ENCODE results near the gene HLCS. TPM values are rescaled to one million over a fixed set of nuclear protein-coding genes. Genes with fewer than 3 reads are reported as not detected.

Gene HLCS
- total and polyA plus RNA-seq, 2 donors (not counting 1 experiment from before 2014, with no cell fraction given), result 23.1 to 40.0 TPM

GRCh38 chr21:36929622-36930021 lies 36.8 kb downstream of the HLCS start:
- H3K27me3 ChIP-seq (ENCODE audit: control insufficient read depth, insufficient read depth, low read length), result no peaks in the 10 kb centered on the region
- peaks cover 3% of the 10 kb centered on the region for H3K36me3 ChIP-seq (ENCODE audit: control insufficient read depth, insufficient read depth, low read length)
- H3K9ac ChIP-seq (ENCODE audit: insufficient read depth, low read length), result no peak overlapping the region
- H3K4me3 ChIP-seq (replicated peaks in 1 of 4; ENCODE audit: control extremely low read depth in 1 of 4, insufficient read depth in 1 of 4, low read depth in 3 of 4, low read length in 4 of 4), result no peak overlapping the region
- no peaks in the 10 kb centered on the region for H4K20me1 ChIP-seq (ENCODE audit: control insufficient read depth, extremely low read depth, insufficient read depth, low read length)
- no peak overlapping the region for H2AFZ ChIP-seq (ENCODE audit: low read length)
- TF ChIP-seq CTCF (conservative IDR thresholded peaks at IDR 0.05 in 1 of 2, IDR thresholded peaks at IDR 0.05 in 1 of 2; ENCODE audit: low read depth in 1 of 2, low read length in 2 of 2) (peak; percentile 10 to 34), EZH2 (IDR thresholded peaks at IDR 0.05; ENCODE audit: low read length, missing control alignments) (no peak)
- no peak overlapping the region for H3K4me2 ChIP-seq (ENCODE audit: extremely low read depth, insufficient read depth, low read length)
- no peaks in the 10 kb centered on the region for H3K9me3 ChIP-seq (ENCODE audit: control insufficient read depth, insufficient read depth, low read depth, low read length)
- peaks cover 5% of the 10 kb centered on the region for H3K4me1 ChIP-seq (ENCODE audit: control insufficient read depth, extremely low read depth, insufficient read depth, low read length)
- H3K79me2 ChIP-seq (ENCODE audit: control insufficient read depth, insufficient read depth, low read length), result no peaks in the 10 kb centered on the region
- peak in 1 of 2 donors; percentile 17 for DNase-seq (ENCODE audit: low read depth in 2 of 2)
- H3K27ac ChIP-seq (ENCODE audit: insufficient read depth, low read length), result no peak overlapping the region

- TF ChIP-seq CTCF (conservative IDR thresholded peaks at IDR 0.05 in 1 of 2, IDR thresholded peaks at IDR 0.05 in 1 of 2; ENCODE audit: low read depth in 1 of 2, low read length in 2 of 2), result no peak
- no peak for TF ChIP-seq EZH2 (IDR thresholded peaks at IDR 0.05; ENCODE audit: low read length, missing control alignments)
- Histone ChIP-seq H3K36me3 (ENCODE audit: control insufficient read depth, insufficient read depth, low read length) (peaks cover 3% of the 10 kb centered on the region), H3K4me2 (ENCODE audit: extremely low read depth, insufficient read depth, low read length) (no peak overlapping the region), H3K4me1 (ENCODE audit: control insufficient read depth, extremely low read depth, insufficient read depth, low read length) (peaks cover 5% of the 10 kb centered on the region), H3K9ac (ENCODE audit: insufficient read depth, low read length) (no peak overlapping the region), H3K79me2 (ENCODE audit: control insufficient read depth, insufficient read depth, low read length) (no peaks in the 10 kb centered on the region), H4K20me1 (ENCODE audit: control insufficient read depth, extremely low read depth, insufficient read depth, low read length) (no peaks in the 10 kb centered on the region), H2AFZ (ENCODE audit: low read length) (no peak overlapping the region), H3K27me3 (ENCODE audit: control insufficient read depth, insufficient read depth, low read length) (no peaks in the 10 kb centered on the region), H3K9me3 (ENCODE audit: control insufficient read depth, insufficient read depth, low read depth, low read length) (no peaks in the 10 kb centered on the region), H3K4me3 (replicated peaks in 1 of 4; ENCODE audit: control extremely low read depth in 1 of 4, insufficient read depth in 1 of 4, low read depth in 3 of 4, low read length in 4 of 4) (no peak overlapping the region), H3K27ac (ENCODE audit: insufficient read depth, low read length) (no peak overlapping the region)
- no peak for DNase-seq (ENCODE audit: low read depth in 2 of 2)
These were observed 37.5 kb downstream of the HLCS start for GRCh38 chr21:36928960-36929359.

GRCh38 chr21:36927719-36928117 lies 38.8 kb downstream of the HLCS start:
- no peaks in the 10 kb centered on the region for H3K27me3 ChIP-seq (ENCODE audit: control insufficient read depth, insufficient read depth, low read length)
- H4K20me1 ChIP-seq (ENCODE audit: control insufficient read depth, extremely low read depth, insufficient read depth, low read length), result no peaks in the 10 kb centered on the region
- H3K4me2 ChIP-seq (ENCODE audit: extremely low read depth, insufficient read depth, low read length), result no peak overlapping the region
- no peak overlapping the region for H3K9ac ChIP-seq (ENCODE audit: insufficient read depth, low read length)
- H3K27ac ChIP-seq (ENCODE audit: insufficient read depth, low read length), result no peak overlapping the region
- peaks cover 5% of the 10 kb centered on the region for H3K4me1 ChIP-seq (ENCODE audit: control insufficient read depth, extremely low read depth, insufficient read depth, low read length)
- no peak overlapping the region for H3K4me3 ChIP-seq (replicated peaks in 1 of 4; ENCODE audit: control extremely low read depth in 1 of 4, insufficient read depth in 1 of 4, low read depth in 3 of 4, low read length in 4 of 4)
- no peaks in the 10 kb centered on the region for H3K36me3 ChIP-seq (ENCODE audit: control insufficient read depth, insufficient read depth, low read length)
- no peaks in the 10 kb centered on the region for H3K9me3 ChIP-seq (ENCODE audit: control insufficient read depth, insufficient read depth, low read depth, low read length)
- H3K79me2 ChIP-seq (ENCODE audit: control insufficient read depth, insufficient read depth, low read length), result no peaks in the 10 kb centered on the region
- no peak overlapping the region for H2AFZ ChIP-seq (ENCODE audit: low read length)
- peak; percentile 89 for DNase-seq (ENCODE audit: low read depth in 2 of 2)
- TF ChIP-seq EZH2 (IDR thresholded peaks at IDR 0.05; ENCODE audit: low read length, missing control alignments) (no peak), CTCF (conservative IDR thresholded peaks at IDR 0.05 in 1 of 2, IDR thresholded peaks at IDR 0.05 in 1 of 2; ENCODE audit: low read depth in 1 of 2, low read length in 2 of 2) (peak; percentile 93 to 94)
